Body of pancreas (tissue), 4 donors: ENCODE results near the gene CCDC138. TPM values are rescaled to one million over a fixed set of nuclear protein-coding genes. Genes with fewer than 3 reads are reported as not detected.

Experiments used
- ATAC-seq: fragments of 150-250 bp; one replicate; pipeline ENCODE4 v1.9.1; 2016
- DNase-seq, 4 donors: peaks; one replicate each; pipeline ENCODE4 v3.0.0-alpha.2; 2019
- H3K27ac ChIP-seq, 4 donors: fragments of 200-600 bp; sonication (generic); 1 replicate in 3 of 4; 2 replicates in 1 of 4; pipeline versions ENCODE4 v1.5.1 to v1.6.1; 2016 to 2019; ENCODE audit warnings: mild to moderate bottlenecking in 1 of 4, mixed read lengths in 1 of 4, moderate library complexity in 1 of 4
- H3K27me3 ChIP-seq, 2 donors: fragments of 200-600 bp; sonication (generic); one replicate each; pipeline ENCODE4 v1.6.0; 2016; ENCODE audit warnings: mild to moderate bottlenecking in 1 of 2
- H3K36me3 ChIP-seq, 2 donors: fragments of 200-600 bp; sonication (generic); replicated peaks in 1 of 2; 2 replicates each; pipeline ENCODE4 v1.5.1; 2016; ENCODE audit warnings: low read depth in 2 of 2; ENCODE audit not compliant: insufficient read depth in 1 of 2
- H3K4me1 ChIP-seq: fragments of 200-600 bp; sonication (generic); one replicate; pipeline ENCODE4 v1.6.0; 2016
- H3K4me3 ChIP-seq, 2 donors: fragments of 200-600 bp; sonication (generic); 1 replicate in 1 of 2; 2 replicates in 1 of 2; pipeline ENCODE4 v1.5.1; 2016 to 2019
- H3K9me3 ChIP-seq, 3 donors: fragments of 200-600 bp; sonication (generic); 1 replicate in 2 of 3; 2 replicates in 1 of 3; pipeline ENCODE4 v1.5.1; 2016
- POLR2A ChIP-seq, 3 donors: fragments of 450-650 bp; IDR thresholded peaks; one replicate each; pipeline ENCODE4 v1.6.1; 2016; ENCODE audit warnings: antibody characterized with exemption in 3 of 3, mild to moderate bottlenecking in 2 of 3
- WGBS, 2 donors: methylation state at CpG; one replicate each; pipeline ENCODE4 v1.1.5; 2017; 5-methylcytosine and 5-hydroxymethylcytosine counted together
- intact Hi-C: fragments of 100-400 bp; cut with DNase I; formaldehyde crosslinking; loops from one replicate; pipeline ENCODE4 v1.15.1; 2023
- total RNA-seq, 2 donors: library from RNA; depleted of rRNA; stranded (reverse); fragments of >200 nt; gene quantifications; one replicate each; pipeline ENCODE4 v1.1.0, GENCODE V29; 2016
- TF ChIP-seq, protein P1 (sequence below), 7 experiments: fragments of 450-650 bp in 4 of 7; fragments of 200-600 bp in 3 of 7; sonication (generic) in 3 of 7; IDR thresholded peaks; one replicate each; pipeline ENCODE4 v1.5.1; 2016 to 2019; ENCODE audit warnings: antibody characterized with exemption in 7 of 7

The CCDC138 gene
- total RNA-seq, 2 donors from 2014 or later, result 3.1 to 9.6 TPM

DNA sequence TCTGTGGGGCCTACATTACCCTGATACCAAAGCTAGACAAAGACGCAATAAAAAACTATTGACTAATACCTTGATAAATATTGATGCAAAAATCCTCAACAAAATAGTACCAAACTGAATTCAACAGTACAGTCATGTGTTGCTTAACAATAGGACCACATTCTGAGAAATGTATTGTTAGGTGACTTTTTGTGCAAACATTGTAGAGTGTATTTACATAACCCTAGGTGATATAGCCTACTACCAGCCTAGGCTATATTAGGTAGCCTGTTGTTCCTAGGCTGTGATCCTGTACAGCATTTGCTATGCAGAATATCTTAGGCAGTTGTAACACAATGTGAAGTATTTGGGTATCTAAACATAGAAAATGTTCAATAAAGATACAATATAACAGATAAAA, 36.7 kb downstream of the CCDC138 start:
- no peak for TF ChIP-seq POLR2A (IDR thresholded peaks at IDR 0.05)
- TF ChIP-seq, protein P1, sequence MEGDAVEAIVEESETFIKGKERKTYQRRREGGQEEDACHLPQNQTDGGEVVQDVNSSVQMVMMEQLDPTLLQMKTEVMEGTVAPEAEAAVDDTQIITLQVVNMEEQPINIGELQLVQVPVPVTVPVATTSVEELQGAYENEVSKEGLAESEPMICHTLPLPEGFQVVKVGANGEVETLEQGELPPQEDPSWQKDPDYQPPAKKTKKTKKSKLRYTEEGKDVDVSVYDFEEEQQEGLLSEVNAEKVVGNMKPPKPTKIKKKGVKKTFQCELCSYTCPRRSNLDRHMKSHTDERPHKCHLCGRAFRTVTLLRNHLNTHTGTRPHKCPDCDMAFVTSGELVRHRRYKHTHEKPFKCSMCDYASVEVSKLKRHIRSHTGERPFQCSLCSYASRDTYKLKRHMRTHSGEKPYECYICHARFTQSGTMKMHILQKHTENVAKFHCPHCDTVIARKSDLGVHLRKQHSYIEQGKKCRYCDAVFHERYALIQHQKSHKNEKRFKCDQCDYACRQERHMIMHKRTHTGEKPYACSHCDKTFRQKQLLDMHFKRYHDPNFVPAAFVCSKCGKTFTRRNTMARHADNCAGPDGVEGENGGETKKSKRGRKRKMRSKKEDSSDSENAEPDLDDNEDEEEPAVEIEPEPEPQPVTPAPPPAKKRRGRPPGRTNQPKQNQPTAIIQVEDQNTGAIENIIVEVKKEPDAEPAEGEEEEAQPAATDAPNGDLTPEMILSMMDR (IDR thresholded peaks at IDR 0.05), result no peak
- no peaks in the 10 kb centered on the region for H3K36me3 ChIP-seq
- intact Hi-C loops, result no loop called here
- ATAC-seq (no peak), DNase-seq (no peak)
- H3K4me3 ChIP-seq, result no peak overlapping the region
- WGBS, 2 donors, result 96 to 100% methylated on average over 1 of the region's 1 CpG
- H3K9me3 ChIP-seq, result peaks cover 0 to 13% (median 0%) of the 10 kb centered on the region in 3 donors
- no peaks in the 10 kb centered on the region for H3K4me1 ChIP-seq
- H3K27ac ChIP-seq, result no peak overlapping the region
- no peaks in the 10 kb centered on the region for H3K27me3 ChIP-seq

DNA sequence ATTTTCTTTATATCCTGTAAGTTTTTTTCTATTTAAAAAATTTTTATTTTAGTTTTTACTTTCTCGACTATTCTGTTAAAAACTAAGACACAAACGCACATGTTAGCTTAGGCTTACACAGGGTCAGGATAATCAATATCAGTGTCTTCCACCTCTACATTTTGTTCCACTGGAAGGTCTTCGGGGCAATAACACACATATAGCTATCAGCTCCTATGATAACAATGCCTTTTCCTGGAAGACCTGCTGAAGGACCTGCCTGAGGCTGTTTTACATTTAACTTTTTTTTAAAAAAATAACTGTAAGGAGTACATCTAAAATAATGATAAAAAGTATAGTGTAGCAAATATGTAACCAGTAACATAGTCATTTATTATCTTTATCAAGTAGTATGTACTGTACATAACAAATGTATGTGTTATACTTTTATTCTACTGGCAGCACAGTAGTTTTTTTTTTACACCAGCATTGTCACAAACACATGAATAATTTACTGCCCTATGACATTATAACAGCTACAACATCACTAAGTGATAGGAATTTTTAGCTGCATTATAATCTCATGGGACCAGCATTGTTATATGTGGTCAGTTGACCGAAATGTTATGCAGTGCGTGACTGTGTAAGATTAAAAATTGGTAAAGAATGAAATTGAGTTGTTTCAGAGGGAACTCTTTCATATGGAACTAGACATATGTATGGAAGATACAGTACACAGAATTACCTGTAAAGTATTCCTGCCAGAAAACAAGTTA, 37.9 kb downstream of the CCDC138 start:
- peaks cover 0 to 11% (median 0%) of the 10 kb centered on the region in 3 donors for H3K9me3 ChIP-seq
- ATAC-seq, result no peak
- TF ChIP-seq, protein P1 (IDR thresholded peaks at IDR 0.05), result no peak
- no peak for TF ChIP-seq POLR2A (IDR thresholded peaks at IDR 0.05)
- H3K4me3 ChIP-seq, result no peak overlapping the region
- DNase-seq, result no peak
- H3K27me3 ChIP-seq, result no peaks in the 10 kb centered on the region
- H3K27ac ChIP-seq, result no peak overlapping the region
- 87 to 89% methylated on average over 5 of the region's 5 CpGs for WGBS, 2 donors
- H3K36me3 ChIP-seq, result no peaks in the 10 kb centered on the region
- no peaks in the 10 kb centered on the region for H3K4me1 ChIP-seq
- intact Hi-C loops, result no loop called here

DNA sequence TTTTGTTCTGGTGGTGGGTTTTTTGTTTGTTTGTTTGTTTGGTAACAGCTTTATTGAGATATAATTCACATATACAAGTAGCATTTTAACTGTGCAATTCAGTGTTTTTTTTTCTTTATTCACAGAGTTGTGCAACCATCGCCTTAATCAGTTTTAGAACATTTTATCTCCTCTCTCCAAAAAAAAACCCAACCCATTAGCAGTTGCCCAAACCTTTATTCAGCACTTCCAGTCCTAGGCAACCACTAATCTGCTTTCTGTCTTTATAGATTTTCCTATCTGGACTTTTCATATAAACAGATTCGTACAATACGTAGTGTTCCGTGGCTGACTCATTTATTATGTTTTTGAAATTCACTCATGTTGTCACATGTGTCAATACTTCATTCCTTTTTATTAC, 38.7 kb downstream of the CCDC138 start:
- H3K27me3 ChIP-seq, result no peaks in the 10 kb centered on the region
- ATAC-seq (no peak), DNase-seq (no peak)
- no peak overlapping the region for H3K27ac ChIP-seq
- peaks cover 0 to 4% (median 0%) of the 10 kb centered on the region in 3 donors for H3K9me3 ChIP-seq
- H3K4me3 ChIP-seq, result no peak overlapping the region
- WGBS, 2 donors, result 34 to 35% methylated on average over 4 of the region's 4 CpGs
- H3K36me3 ChIP-seq, result no peaks in the 10 kb centered on the region
- intact Hi-C loops, result no loop called here
- no peak for TF ChIP-seq POLR2A (IDR thresholded peaks at IDR 0.05)
- TF ChIP-seq, protein P1 (IDR thresholded peaks at IDR 0.05), result no peak
- H3K4me1 ChIP-seq, result no peaks in the 10 kb centered on the region

DNA sequence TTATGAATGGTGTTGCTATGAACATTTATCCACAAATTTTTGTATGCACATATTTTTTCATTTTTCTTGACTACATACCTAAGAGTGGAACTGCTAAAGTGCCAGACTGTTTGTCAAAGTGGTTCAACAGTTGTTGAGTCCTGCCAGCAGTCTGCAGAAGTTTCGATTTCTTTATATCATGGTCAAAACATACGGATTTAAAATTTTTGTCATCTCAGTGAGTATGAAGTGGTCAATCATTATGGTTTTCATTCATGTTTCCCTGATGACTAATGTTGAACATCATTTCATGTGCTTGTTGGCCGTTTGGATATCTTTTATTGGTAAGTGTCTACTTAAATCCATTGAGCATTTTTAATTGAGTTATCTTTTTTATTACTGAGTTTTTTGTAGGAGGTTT, 39.2 kb downstream of the CCDC138 start:
- Histone ChIP-seq H3K4me1 (no peaks in the 10 kb centered on the region), H3K4me3 (no peak overlapping the region)

More for the DNA sequence above, 39.2 kb downstream of the CCDC138 start:
- ATAC-seq, result no peak
- Histone ChIP-seq H3K36me3 (no peaks in the 10 kb centered on the region), H3K9me3 (no peaks in the 10 kb centered on the region), H3K27ac (no peak overlapping the region), H3K27me3 (no peaks in the 10 kb centered on the region)
- TF ChIP-seq POLR2A (IDR thresholded peaks at IDR 0.05), result no peak
- TF ChIP-seq, protein P1 (IDR thresholded peaks at IDR 0.05), result no peak
- 84 to 88% methylated on average over 3 of the region's 3 CpGs for WGBS, 2 donors
- intact Hi-C loops, result no loop called here
- DNase-seq, result no peak
